Right lobe of liver (tissue), 6 donors: ENCODE data around the gene SLU7. TPM values are rescaled to one million over a fixed set of nuclear protein-coding genes. Genes with fewer than 3 reads are reported as not detected.

Experiments
- ATAC-seq, 4 donors: fragments of 200-7000 bp; cut with Tn5 transposase; one replicate each; pipeline ENCODE4 v1.9.1; 2020; ENCODE audit warnings: mild to moderate bottlenecking in 4 of 4, moderate library complexity in 4 of 4
- DNase-seq, 3 donors: peaks; one replicate each; pipeline ENCODE4 v3.0.0-alpha.2; 2020
- H3K27ac ChIP-seq, 3 donors: fragments of 200-600 bp; one replicate each; pipeline ENCODE4 v1.8.0; 2022
- H3K27me3 ChIP-seq, 2 donors: fragments of 200-600 bp; one replicate each; pipeline ENCODE4 v1.8.0; 2022
- H3K36me3 ChIP-seq, 4 donors: fragments of 200-600 bp; sonication (generic) in 1 of 4; one replicate each; pipeline versions ENCODE4 v1.5.1 to v1.8.0; 2017 to 2022; ENCODE audit warnings: control low read depth in 1 of 4
- H3K4me1 ChIP-seq, 4 donors: fragments of 200-600 bp; sonication (generic) in 1 of 4; one replicate each; pipeline versions ENCODE4 v1.5.1 to v1.8.0; 2017 to 2022; ENCODE audit warnings: control low read depth in 1 of 4
- H3K4me3 ChIP-seq, 3 donors: fragments of 200-600 bp; one replicate each; pipeline ENCODE4 v1.8.0; 2022
- H3K9me3 ChIP-seq, 4 donors: fragments of 200-600 bp; sonication (generic) in 1 of 4; one replicate each; pipeline versions ENCODE4 v1.5.1 to v1.8.0; 2017 to 2022; ENCODE audit warnings: control low read depth in 1 of 4
- POLR2A ChIP-seq: fragments of 450-650 bp; IDR thresholded peaks from one replicate; pipeline ENCODE4 v1.6.1; 2017; ENCODE audit warnings: antibody characterized with exemption, mild to moderate bottlenecking
- WGBS: methylation state at CpG from one replicate; pipeline ENCODE4 v1.1.6; 2018; ENCODE audit warnings: low coverage, low lambda C conversion rate; ENCODE audit not compliant: insufficient coverage; ENCODE audit errors: missing lambda C conversion rate; 5-methylcytosine and 5-hydroxymethylcytosine counted together
- intact Hi-C, 2 donors: fragments of 100-400 bp; cut with DNase I; formaldehyde crosslinking; loops; one replicate each; pipeline versions ENCODE4 v1.11.2 to v1.14.1; 2022
- total RNA-seq, 6 experiments: library from RNA; depleted of rRNA in 2 of 6; stranded (reverse); fragments of >200 nt in 2 of 6; fragmentation: NEBNext Ultra II Directional in 3 of 6; extraction: Animal tissue kit (Norgen Biotek cat#: 25700) in 3 of 6; gene quantifications; one replicate each; pipeline versions ENCODE4 v1.1.0 to v1.2.4, GENCODE V29; 2016 to 2023
- TF ChIP-seq, protein P1 (sequence below), 4 donors: fragments of 200-600 bp in 3 of 4; fragments of 450-650 bp in 1 of 4; IDR thresholded peaks; one replicate each; pipeline versions ENCODE4 v1.5.1 to v1.8.0; 2016 to 2022; ENCODE audit warnings: antibody characterized with exemption in 4 of 4, mild to moderate bottlenecking in 2 of 4
- donor health status: DM: no; HTN: yes; CAD: no.
- donor health status: DM: no; HTN: no; CAD: no.
- donor health status: DM: no; HTN: no; CAD: no.
- donor health status: DM: no; HTN: yes; CAD: no.
- donor health status: DM: no; HTN: yes; CAD: no.

SLU7 gene
- total RNA-seq, 6 experiments from 2014 or later = 11.6 to 19.4 (median 17.0) TPM

DNA sequence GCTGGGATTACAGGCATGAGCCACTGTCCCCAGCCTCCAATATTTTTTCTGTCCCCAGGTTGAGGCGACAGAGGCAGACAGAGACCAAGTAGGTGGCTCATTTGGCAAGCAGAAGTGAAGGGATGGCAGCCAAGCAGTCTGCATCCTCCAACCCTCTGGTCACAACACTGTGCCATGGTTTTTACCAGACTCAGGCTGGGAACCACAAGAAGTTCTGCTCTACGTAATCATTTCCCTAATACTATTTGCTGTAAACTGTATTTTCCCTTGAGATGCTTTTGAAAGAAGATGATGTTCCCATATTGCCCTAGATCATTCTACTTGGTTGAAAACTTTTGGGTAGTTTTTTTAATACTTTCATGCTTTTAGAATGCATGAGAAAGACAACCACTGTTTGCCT, 43.3 kb upstream of the SLU7 start:
- no peak for ATAC-seq
- 67% methylated on average over 1 of the region's 2 CpGs for WGBS

GRCh38 chr5:160461378-160461777, 42.5 kb upstream of the SLU7 start:
- TF ChIP-seq, protein P1, sequence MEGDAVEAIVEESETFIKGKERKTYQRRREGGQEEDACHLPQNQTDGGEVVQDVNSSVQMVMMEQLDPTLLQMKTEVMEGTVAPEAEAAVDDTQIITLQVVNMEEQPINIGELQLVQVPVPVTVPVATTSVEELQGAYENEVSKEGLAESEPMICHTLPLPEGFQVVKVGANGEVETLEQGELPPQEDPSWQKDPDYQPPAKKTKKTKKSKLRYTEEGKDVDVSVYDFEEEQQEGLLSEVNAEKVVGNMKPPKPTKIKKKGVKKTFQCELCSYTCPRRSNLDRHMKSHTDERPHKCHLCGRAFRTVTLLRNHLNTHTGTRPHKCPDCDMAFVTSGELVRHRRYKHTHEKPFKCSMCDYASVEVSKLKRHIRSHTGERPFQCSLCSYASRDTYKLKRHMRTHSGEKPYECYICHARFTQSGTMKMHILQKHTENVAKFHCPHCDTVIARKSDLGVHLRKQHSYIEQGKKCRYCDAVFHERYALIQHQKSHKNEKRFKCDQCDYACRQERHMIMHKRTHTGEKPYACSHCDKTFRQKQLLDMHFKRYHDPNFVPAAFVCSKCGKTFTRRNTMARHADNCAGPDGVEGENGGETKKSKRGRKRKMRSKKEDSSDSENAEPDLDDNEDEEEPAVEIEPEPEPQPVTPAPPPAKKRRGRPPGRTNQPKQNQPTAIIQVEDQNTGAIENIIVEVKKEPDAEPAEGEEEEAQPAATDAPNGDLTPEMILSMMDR (IDR thresholded peaks at IDR 0.05) = no peak
- TF ChIP-seq POLR2A = no peak
- Histone ChIP-seq H3K27ac (no peak overlapping the region), H3K4me1 (no peaks in the 10 kb centered on the region), H3K36me3 (no peaks in the 10 kb centered on the region), H3K9me3 (no peaks in the 10 kb centered on the region), H3K4me3 (no peak overlapping the region), H3K27me3 (no peaks in the 10 kb centered on the region)
- ATAC-seq (no peak), DNase-seq (no peak)
- WGBS = 100% methylated on average over 6 of the region's 6 CpGs
- intact Hi-C loops = no loop called here

More for the DNA sequence above, 43.3 kb upstream of the SLU7 start:
- H3K27ac ChIP-seq = no peak overlapping the region
- no peak for TF ChIP-seq POLR2A
- TF ChIP-seq, protein P1 (IDR thresholded peaks at IDR 0.05) = no peak
- H3K36me3 ChIP-seq = no peaks in the 10 kb centered on the region
- no peak overlapping the region for H3K4me3 ChIP-seq
- peaks cover 0 to 6% (median 2%) of the 10 kb centered on the region in 4 donors for H3K4me1 ChIP-seq
- H3K27me3 ChIP-seq = no peaks in the 10 kb centered on the region
- H3K9me3 ChIP-seq = no peaks in the 10 kb centered on the region
- intact Hi-C loops = no loop called here
- DNase-seq = no peak

- no peak for DNase-seq
- Histone ChIP-seq H3K27ac (no peak overlapping the region), H3K27me3 (no peaks in the 10 kb centered on the region), H3K4me3 (no peak overlapping the region), H3K4me1 (no peaks in the 10 kb centered on the region), H3K9me3 (no peaks in the 10 kb centered on the region), H3K36me3 (no peaks in the 10 kb centered on the region)
- 65% methylated on average over 3 of the region's 4 CpGs for WGBS
- TF ChIP-seq, protein P1 (IDR thresholded peaks at IDR 0.05) = no peak
- TF ChIP-seq POLR2A = no peak
- intact Hi-C loops = no loop called here
- no peak for ATAC-seq
These were observed 41.6 kb upstream of the SLU7 start for GRCh38 chr5:160460377-160461049.

DNA sequence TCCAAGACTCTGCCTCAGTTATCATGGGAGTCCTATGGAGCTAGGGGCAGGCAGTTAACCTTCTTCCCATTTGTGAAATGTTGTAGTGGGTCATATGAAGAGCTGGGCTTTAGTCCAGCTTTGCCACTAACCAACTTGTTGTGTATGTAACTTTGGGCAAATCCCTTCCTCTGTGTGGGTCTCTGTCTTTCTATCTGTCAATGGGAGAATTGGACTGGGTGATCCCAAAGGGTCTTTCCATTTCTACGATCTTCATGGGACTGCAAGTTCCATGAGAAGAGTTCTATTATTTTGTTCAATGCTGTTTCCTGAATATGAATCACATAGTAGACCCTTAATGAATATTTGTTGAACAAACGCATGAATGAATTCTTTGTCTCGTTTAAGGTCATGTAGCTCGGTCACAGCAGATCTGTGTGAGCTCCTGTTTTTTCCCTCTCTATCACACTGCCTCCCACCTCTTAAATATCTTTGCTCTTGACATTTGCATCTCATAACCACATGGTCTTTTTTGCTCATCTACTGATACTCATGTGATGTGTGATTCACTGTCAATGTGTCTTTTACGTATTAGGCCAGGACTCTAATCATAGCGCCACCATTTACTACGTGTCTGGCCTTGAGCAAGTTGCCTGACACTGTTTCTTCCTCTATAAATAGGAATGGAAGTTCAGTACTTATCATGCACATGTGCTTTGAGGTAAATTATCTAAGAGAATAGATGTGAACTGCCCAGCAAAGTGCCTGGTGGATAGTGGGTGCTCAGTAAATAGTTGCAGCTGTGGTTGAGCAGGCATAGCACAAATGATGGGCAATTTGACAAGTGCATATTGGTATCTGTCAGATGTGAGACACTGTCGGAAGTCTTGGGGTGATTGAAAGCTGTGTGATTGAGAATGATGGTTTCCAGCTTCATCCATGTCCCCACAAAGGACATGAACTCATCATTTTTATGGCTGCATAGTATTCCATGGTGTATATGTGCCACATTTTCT, 40.2 kb upstream of the SLU7 start:
- no peak for TF ChIP-seq POLR2A
- TF ChIP-seq, protein P1 (IDR thresholded peaks at IDR 0.05) = no peak

More for the DNA sequence above, 40.2 kb upstream of the SLU7 start:
- H3K9me3 ChIP-seq = no peaks in the 10 kb centered on the region
- no peak overlapping the region for H3K27ac ChIP-seq
- whole genome bisulfite sequencing = 54% methylated on average over 8 of the region's 8 CpGs
- no peak overlapping the region for H3K4me3 ChIP-seq
- intact Hi-C loops = no loop called here
- no peaks in the 10 kb centered on the region for H3K4me1 ChIP-seq
- no peaks in the 10 kb centered on the region for H3K27me3 ChIP-seq
- H3K36me3 ChIP-seq = no peaks in the 10 kb centered on the region
- DNase-seq = no peak
- ATAC-seq = no peak
